H1 (cell line): ENCODE data around the gene SPAG16.

Source experiments
- BCL11A ChIP-seq, 2 experiments: IDR thresholded peaks; one replicate each; pipeline ENCODE4 v1.6.1; 2011; ENCODE audit warnings: low read depth in 2 of 2, low read length in 2 of 2, mild to moderate bottlenecking in 2 of 2
- CREB1 ChIP-seq: IDR thresholded peaks from 2 replicates; pipeline ENCODE4 v1.6.1; 2012; ENCODE audit warnings: inconsistent platforms
- CTCF ChIP-seq, 3 experiments: IDR thresholded peaks; 1 replicate in 2 of 3; 2 replicates in 1 of 3; pipeline versions ENCODE4 v1.5.1 to v1.6.1; 2011; ENCODE audit warnings: low read length in 3 of 3, mild to moderate bottlenecking in 3 of 3, inconsistent platforms in 2 of 3, low read depth in 1 of 3, moderate library complexity in 1 of 3; ENCODE audit not compliant: insufficient read depth in 1 of 3; ENCODE audit errors: control extremely low read depth in 1 of 3

- TF ChIP-seq CTCF (IDR thresholded peaks at IDR 0.05; ENCODE audit: control extremely low read depth in 1 of 3, insufficient read depth in 1 of 3, low read depth in 1 of 3, low read length in 3 of 3): no peak
- TF ChIP-seq CREB1: no peak
- no peak for TF ChIP-seq BCL11A (IDR thresholded peaks at IDR 0.05; ENCODE audit: low read depth in 2 of 2, low read length in 2 of 2)
Measured at GRCh38 chr2:214174563-214174962, 890.3 kb downstream of the SPAG16 start.
